GM12875 (cell line): Measurements from ENCODE around the gene HACL1.

Source experiments
- H3K4me3 ChIP-seq: one replicate; pipeline ENCODE4 v1.5.1; 2011; ENCODE audit warnings: low read depth, low read length, control low read depth
- TF ChIP-seq, protein P1 (sequence below): IDR thresholded peaks from 2 replicates; pipeline ENCODE4 v1.5.1; 2011; ENCODE audit warnings: low read depth, mild to moderate bottlenecking, control low read depth, inconsistent platforms, low read length, moderate library complexity, borderline replicate concordance; ENCODE audit not compliant: insufficient read depth

Gene HACL1

DNA sequence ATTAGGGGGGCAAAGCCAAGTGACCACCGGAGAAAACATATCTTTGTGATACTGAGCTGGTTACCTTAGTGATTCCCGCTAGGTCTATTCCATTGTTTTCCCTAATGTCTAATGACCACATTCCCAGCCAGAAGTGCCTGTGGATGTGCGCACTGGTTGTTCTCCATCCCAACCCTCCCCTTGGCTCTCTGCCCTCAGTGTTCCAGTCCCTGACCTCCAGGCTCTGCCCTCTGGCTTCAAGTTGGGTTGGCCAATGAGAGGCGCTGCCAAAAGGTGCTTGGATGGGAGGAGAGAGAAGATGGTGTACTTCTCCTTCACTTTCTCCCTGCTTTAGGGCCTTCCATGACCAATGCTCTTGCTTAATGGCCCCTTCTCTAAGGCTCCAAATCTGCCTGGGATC lies 82.3 kb downstream of the HACL1 start:
- TF ChIP-seq, protein P1, sequence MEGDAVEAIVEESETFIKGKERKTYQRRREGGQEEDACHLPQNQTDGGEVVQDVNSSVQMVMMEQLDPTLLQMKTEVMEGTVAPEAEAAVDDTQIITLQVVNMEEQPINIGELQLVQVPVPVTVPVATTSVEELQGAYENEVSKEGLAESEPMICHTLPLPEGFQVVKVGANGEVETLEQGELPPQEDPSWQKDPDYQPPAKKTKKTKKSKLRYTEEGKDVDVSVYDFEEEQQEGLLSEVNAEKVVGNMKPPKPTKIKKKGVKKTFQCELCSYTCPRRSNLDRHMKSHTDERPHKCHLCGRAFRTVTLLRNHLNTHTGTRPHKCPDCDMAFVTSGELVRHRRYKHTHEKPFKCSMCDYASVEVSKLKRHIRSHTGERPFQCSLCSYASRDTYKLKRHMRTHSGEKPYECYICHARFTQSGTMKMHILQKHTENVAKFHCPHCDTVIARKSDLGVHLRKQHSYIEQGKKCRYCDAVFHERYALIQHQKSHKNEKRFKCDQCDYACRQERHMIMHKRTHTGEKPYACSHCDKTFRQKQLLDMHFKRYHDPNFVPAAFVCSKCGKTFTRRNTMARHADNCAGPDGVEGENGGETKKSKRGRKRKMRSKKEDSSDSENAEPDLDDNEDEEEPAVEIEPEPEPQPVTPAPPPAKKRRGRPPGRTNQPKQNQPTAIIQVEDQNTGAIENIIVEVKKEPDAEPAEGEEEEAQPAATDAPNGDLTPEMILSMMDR, result no peak

DNA sequence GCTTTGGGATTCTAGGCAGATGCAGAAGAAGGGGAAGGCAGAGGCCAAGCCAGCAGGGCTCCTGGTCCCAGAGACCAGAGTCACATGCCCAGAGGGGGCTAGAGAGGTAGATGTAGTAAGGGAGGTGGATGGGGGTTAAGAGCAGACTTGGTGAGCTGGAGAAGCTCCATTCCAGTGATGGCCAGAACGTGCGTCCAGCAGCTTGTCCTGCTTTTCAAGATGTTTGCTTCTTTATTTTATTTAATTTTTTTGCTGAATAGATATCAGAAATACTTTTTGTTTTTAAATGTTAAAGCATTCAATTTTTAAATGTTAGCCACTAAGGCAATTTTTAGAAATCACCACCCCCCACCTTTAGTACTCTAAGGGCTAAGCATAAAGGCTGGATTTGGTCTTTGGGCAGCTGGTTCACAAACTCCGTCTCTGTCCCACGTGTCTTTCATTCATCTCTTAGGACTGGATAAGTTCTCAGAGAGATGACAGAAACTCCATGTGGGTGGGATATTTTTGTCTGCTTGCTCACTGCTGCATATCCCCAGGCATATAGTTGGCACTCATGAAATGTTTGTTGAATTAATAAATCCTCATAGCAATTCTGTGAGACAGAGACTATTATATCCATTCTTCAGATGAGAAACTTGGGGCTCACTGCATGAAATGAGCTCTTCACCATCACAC lies 86.6 kb downstream of the HACL1 start:
- TF ChIP-seq, protein P1, result no peak
- no peak overlapping the region for H3K4me3 ChIP-seq

More for the DNA sequence above, 82.3 kb downstream of the HACL1 start:
- no peak overlapping the region for H3K4me3 ChIP-seq

DNA sequence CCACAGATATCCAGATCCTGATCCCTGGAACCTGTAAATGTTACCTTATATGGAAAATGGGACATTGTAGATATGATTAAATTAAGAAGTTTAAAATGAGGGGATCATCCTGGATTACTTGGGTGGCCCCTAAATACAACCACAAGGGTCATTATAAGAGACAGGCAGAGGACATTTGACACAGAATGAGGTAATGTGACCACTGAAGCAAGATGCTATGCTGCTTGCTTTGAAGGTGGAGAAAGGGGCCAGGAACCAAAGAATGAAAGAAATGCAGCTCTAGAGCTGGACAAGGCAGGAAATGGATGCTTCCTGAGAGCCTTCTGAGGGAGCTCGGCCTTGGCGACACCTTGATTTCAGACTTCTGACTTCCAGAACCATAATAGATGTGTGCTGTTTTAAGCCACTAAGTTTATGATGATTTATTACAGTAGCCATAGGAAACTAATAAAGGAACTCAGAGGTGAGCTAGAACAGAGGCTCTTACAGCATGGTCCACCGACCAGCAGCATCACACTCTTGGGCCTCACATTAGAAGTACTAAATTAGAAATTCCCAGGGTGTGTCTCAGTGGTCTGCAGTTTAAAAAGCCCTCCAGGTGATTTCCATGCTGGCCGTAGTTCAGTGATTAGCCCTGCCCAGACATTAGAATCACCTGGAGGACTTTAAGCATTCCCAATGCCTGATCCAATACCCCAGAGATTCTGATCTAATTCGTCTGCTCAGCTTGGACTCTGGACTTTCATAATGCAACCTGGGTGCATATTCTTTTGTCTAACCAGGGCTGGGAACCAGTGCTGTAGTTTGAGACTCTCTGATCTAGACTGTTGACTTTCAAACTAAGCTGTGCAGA lies 87.3 kb downstream of the HACL1 start:
- H3K4me3 ChIP-seq, result no peak overlapping the region
- TF ChIP-seq, protein P1, result no peak

DNA sequence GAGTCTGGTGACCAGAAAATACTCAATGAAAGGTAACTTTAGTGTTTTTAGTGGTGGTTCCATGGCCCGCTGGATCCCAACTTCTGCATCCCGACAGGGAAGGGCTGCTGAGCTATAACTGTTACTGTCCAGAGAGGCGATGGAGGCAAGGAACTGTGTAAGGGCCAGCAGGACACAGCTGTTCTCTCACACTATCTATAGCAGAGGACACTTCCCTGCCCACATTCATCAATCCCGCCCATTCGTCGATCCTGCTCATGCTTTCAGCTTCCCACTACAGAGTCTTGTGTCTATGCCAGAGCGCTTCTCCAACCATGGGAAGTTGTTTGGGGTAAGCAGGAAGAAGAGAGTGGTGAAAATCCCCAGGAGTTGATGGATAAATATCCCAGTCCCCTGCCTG lies 88.3 kb downstream of the HACL1 start:
- TF ChIP-seq, protein P1, result no peak
- H3K4me3 ChIP-seq, result no peak overlapping the region

DNA sequence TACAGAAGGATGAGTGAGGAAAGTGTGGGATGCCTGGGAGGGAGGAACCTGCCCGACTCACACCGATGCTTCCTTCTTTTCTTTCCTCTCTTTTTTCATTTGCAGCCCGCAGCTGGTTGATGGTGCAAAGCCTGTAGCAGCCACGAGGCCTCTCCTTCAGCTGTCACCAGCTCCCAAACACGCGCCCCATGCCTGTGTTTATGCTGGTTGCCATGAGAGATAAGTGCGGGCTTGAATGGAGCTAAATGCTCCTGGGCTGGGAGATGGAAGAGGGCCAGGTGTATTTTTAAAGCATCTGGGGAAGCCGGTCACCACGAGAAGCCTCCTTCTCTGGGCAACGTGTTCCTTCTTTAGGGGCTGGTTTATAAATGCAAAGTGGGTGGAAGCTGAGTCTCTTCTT lies 89.2 kb downstream of the HACL1 start:
- H3K4me3 ChIP-seq, result no peak overlapping the region
- TF ChIP-seq, protein P1, result no peak

DNA sequence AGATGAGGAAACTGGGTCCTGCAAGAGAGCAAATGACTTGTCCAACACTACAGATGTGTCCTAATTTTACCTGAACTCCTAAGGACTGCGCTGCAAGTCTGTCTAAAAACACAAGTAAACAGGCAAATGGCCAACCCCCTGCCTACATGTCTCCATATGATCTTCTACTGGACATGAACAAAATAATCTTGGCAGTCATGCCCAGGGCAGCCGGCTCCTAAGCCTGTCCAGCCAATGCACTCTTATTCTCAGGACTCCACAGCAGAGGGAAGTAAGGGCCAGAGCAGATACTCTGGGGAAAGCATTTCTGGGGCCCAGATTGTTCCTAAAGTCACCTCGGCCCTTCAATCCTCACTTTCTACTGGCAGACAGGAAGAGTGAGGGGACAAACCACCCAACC lies 90.2 kb downstream of the HACL1 start:
- TF ChIP-seq, protein P1, result no peak
- H3K4me3 ChIP-seq, result no peak overlapping the region
